ENCODE data around the gene ZNRF3. TPM values are rescaled to one million over a fixed set of nuclear protein-coding genes. Genes with fewer than 3 reads are reported as not detected.
A peak's percentile ranks its signal among the peaks of the same experiment; 100 is the strongest.

The ZNRF3 gene
- total and polyA plus RNA-seq, 8 donors = 8.8 to 30.4 (median 27.2) TPM

DNA sequence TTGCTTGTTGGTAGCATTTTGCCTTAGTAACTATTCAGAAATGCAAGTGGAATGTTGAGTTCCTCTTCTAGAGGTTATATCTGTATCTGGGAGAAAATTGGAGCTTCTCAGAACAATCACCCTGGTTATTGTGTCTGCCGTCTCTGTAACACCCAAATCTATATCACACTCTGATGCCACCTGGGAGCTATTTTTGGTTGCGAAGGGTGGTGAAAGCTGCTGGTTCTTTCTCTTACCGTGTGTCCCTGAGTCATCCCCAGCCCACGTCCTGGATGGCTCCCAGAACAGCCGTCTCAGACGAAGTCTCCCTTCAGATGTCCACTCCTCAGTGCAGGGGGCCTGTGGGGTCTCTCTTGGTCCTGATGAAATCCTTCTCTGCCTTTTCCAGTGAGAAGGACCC, 94.8 kb downstream of the ZNRF3 start:
- ATAC-seq (peak; percentile 25), DNase-seq (no peak)
- TF ChIP-seq, protein P1, sequence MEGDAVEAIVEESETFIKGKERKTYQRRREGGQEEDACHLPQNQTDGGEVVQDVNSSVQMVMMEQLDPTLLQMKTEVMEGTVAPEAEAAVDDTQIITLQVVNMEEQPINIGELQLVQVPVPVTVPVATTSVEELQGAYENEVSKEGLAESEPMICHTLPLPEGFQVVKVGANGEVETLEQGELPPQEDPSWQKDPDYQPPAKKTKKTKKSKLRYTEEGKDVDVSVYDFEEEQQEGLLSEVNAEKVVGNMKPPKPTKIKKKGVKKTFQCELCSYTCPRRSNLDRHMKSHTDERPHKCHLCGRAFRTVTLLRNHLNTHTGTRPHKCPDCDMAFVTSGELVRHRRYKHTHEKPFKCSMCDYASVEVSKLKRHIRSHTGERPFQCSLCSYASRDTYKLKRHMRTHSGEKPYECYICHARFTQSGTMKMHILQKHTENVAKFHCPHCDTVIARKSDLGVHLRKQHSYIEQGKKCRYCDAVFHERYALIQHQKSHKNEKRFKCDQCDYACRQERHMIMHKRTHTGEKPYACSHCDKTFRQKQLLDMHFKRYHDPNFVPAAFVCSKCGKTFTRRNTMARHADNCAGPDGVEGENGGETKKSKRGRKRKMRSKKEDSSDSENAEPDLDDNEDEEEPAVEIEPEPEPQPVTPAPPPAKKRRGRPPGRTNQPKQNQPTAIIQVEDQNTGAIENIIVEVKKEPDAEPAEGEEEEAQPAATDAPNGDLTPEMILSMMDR (IDR thresholded peaks at IDR 0.05) = no peak
- H3K9me3 ChIP-seq = no peaks in the 10 kb centered on the region
- H3K27ac ChIP-seq = peak overlapping the region in 1 of 2 donors; percentile 60
- no peaks in the 10 kb centered on the region for H3K27me3 ChIP-seq
- no peaks in the 10 kb centered on the region for H3K36me3 ChIP-seq
- no peak overlapping the region for H3K4me3 ChIP-seq
- H3K4me1 ChIP-seq = peaks cover 16 to 21% of the 10 kb centered on the region in 2 donors
- intact Hi-C loops (cut with DNase I) = no loop called here

DNA sequence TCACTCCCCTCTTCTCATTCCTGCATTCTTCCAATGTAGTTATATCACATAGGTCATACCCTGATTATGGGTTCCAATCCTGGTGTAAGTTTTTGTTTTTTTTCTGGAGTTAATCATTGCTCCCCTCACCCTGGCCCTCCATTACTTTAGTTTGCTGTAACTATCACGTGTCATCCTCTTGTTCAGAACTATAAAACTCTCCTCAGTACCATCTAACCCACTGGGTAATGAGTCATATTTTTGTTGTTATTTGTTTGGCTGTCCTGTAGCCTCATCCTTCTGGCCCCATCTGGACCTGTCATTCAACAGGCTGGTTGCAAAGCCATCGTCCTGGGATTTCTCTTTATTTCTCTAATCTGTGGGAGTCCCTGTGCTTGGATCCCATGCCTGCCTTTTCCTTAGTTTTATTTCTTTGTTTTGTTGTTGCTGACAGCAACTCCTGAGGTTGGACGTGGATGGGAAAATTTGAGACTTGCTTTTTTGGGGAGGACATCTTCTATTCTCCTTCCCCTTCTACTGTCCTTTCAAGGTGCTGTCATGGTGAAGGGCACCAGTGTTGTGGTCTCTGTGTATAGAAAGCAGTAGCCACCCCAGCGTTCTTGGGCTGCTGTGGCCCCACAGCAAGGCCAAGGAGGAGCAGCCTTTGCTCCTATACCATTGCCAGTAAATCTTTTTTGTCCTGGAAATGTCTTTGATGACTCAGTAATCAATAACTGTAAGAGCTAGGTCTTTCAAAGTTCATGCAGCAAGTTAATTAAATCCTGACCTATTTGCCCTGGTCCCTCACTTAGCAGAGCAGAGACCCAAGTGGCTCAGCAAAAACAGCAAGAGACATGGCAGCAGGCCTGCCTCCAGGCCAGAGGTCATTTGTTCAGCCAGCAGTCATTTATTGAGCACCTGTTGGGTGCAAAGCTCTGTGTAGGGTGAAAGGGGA, 95.8 kb downstream of the ZNRF3 start:
- intact Hi-C loops (cut with DNase I) = no loop called here
- Histone ChIP-seq H3K27ac (no peak overlapping the region), H3K4me3 (no peak overlapping the region), H3K9me3 (no peaks in the 10 kb centered on the region), H3K4me1 (peaks cover 16 to 23% of the 10 kb centered on the region in 2 donors), H3K27me3 (no peaks in the 10 kb centered on the region), H3K36me3 (no peaks in the 10 kb centered on the region)
- no peak for ATAC-seq
- DNase-seq = no peak
- TF ChIP-seq, protein P1 (IDR thresholded peaks at IDR 0.05) = no peak

DNA sequence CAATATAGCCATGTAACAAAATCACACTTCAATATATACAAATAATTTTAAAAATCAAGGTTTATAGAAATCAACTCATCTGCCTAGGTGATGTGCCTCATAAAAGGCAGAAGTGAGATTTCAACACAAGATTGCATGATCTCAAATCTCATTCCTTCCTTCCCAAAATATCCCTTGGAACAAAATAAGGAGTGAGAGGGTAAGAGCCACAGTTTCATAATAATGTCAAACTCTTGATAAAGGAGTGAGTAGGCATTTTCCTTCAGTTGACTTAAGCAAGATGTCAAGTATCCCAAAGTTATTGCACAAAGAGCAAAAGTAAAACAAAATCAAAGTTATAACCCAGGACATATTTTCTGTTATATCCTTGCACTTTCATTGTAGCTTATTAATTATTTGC, 97.0 kb downstream of the ZNRF3 start:
- no peaks in the 10 kb centered on the region for H3K9me3 ChIP-seq
- DNase-seq (no peak), ATAC-seq (peak; percentile 9)
- H3K4me1 ChIP-seq = peaks cover 16 to 31% of the 10 kb centered on the region in 2 donors
- H3K27me3 ChIP-seq = no peaks in the 10 kb centered on the region
- intact Hi-C loops (cut with DNase I) = loop anchor here in 1 of 2 donors (10.0 kb wide), 1 partner anchor 56 kb away; no protein-coding TSS in a partner anchor
- TF ChIP-seq, protein P1 (IDR thresholded peaks at IDR 0.05) = no peak
- no peaks in the 10 kb centered on the region for H3K36me3 ChIP-seq
- no peak overlapping the region for H3K4me3 ChIP-seq
- no peak overlapping the region for H3K27ac ChIP-seq

DNA sequence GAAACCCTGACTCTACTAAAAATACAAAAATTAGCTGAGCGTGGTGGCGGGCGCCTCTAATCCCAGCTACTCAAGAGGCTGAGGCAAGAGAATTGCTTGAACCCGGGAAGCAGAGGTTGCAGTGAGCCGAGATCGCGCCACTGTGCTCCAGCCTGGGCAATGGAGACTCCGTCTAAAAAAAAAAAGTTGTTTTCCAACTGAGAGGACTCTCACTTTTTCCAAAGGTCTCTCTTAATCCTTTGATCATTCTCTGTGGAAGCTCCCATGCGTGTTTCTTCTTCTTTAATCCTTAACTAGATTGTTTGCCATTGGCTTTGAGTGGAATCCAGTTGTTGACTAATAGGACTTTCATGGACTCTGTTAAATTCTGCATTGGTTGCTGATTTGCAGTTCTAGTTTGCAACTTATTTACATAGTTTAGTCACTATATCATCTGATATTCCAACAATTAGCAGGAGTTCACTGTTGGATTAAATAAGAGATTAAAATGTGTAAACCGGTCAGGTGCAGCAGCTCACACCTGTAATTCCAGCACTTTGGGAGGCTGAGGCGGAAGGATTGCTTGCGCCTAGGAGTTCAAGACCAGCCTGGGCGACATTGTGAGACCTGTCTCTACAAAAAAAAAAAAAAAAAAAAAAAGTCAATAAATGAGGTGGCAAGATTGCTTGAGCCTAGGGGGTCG, 98.6 kb downstream of the ZNRF3 start:
- TF ChIP-seq, protein P1 (IDR thresholded peaks at IDR 0.05) = no peak
- no peak for ATAC-seq
- Histone ChIP-seq H3K4me3 (no peak overlapping the region), H3K27ac (no peak overlapping the region), H3K36me3 (no peaks in the 10 kb centered on the region), H3K9me3 (no peaks in the 10 kb centered on the region), H3K27me3 (no peaks in the 10 kb centered on the region), H3K4me1 (peaks cover 14 to 24% of the 10 kb centered on the region in 2 donors)
- DNase-seq = no peak
- intact Hi-C loops (cut with DNase I) = loop anchor here in 1 of 2 donors (10.0 kb wide), 1 partner anchor 57 kb away; no protein-coding TSS in a partner anchor

DNA sequence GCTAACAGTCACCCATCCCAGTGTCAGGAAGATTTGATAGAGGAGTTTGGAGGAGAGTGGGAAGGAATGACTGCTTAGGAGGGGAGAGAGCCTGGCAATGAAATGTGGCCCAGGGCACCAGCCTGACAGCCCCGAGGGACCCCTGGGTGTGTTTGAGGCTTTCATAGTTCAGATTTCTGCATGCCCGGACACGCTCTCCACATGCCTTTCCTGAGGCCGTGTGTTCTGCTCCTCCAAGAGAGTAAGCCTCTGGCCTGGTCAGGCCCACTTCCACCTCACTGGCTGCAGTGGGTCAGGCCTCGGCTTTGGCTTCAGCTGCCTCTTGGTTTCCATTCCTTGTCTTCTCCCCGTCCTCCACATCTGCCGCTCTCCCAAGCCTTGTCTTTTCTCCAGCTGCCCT, 99.8 kb downstream of the ZNRF3 start:
- intact Hi-C loops (cut with DNase I) = loop anchor here in 1 of 2 donors (10.0 kb wide), 1 partner anchor 58 kb away; no protein-coding TSS in a partner anchor
- peak overlapping the region in 1 of 2 donors; percentile 8 for H3K27ac ChIP-seq
- TF ChIP-seq, protein P1 (IDR thresholded peaks at IDR 0.05) = no peak
- no peaks in the 10 kb centered on the region for H3K36me3 ChIP-seq
- no peak overlapping the region for H3K4me3 ChIP-seq
- no peaks in the 10 kb centered on the region for H3K9me3 ChIP-seq
- no peak for DNase-seq
- no peaks in the 10 kb centered on the region for H3K27me3 ChIP-seq
- no peak for ATAC-seq
- H3K4me1 ChIP-seq = peaks cover 8 to 14% of the 10 kb centered on the region in 2 donors
